ENCODE results near the gene KDF1.
"Not testable (repeated sequence)": the region's sequence is repeated elsewhere in the genome, so short reads cannot be mapped to it uniquely, and the experiment has no call there.

KDF1 gene

GRCh38 chr1:26951216-26951615, 9.1 kb downstream of the KDF1 start:
- DNase-seq, result no peak

- DNase-seq, result no peak
Measured at GRCh38 chr1:26950602-26951001, 9.7 kb downstream of the KDF1 start.

- no peak for DNase-seq
Measured at GRCh38 chr1:26949926-26950319, 10.3 kb downstream of the KDF1 start.

GRCh38 chr1:26949266-26949925, 10.9 kb downstream of the KDF1 start:
- DNase-seq, result no peak

GRCh38 chr1:26948725-26949057, 11.6 kb downstream of the KDF1 start:
- DNase-seq, result not testable (repeated sequence)

- DNase-seq, result no peak
Measured at GRCh38 chr1:26946270-26946669, 14.0 kb downstream of the KDF1 start.

GRCh38 chr1:26945728-26946127, 14.5 kb downstream of the KDF1 start:
- DNase-seq, result no peak

- no peak for DNase-seq
Measured at GRCh38 chr1:26945138-26945537, 15.1 kb downstream of the KDF1 start.

GRCh38 chr1:26942656-26943055, 17.6 kb downstream of the KDF1 start:
- no peak for DNase-seq

- DNase-seq, result no peak
Measured at GRCh38 chr1:26941311-26941710, 19.0 kb downstream of the KDF1 start.

GRCh38 chr1:26938659-26939025, 21.6 kb downstream of the KDF1 start:
- no peak for DNase-seq

GRCh38 chr1:26938004-26938658, 22.1 kb downstream of the KDF1 start:
- DNase-seq, result no peak

- no peak for DNase-seq
Measured at GRCh38 chr1:26936823-26937222, 23.4 kb downstream of the KDF1 start.

GRCh38 chr1:26932531-26932930, 27.7 kb downstream of the KDF1 start:
- DNase-seq, result no peak

GRCh38 chr1:26923711-26924110, 36.6 kb downstream of the KDF1 start:
- no peak for DNase-seq

GRCh38 chr1:26922901-26923300, 37.4 kb downstream of the KDF1 start:
- DNase-seq, result no peak

GRCh38 chr1:26922431-26922729, 37.9 kb downstream of the KDF1 start:
- DNase-seq, result no peak

GRCh38 chr1:26921540-26922430, 38.5 kb downstream of the KDF1 start, which contains the start of gene NUDC:
Gene NUDC, plus strand, starts transcription at chr1:26921743. Its CDS starts 106 bp downstream, at chr1:26921849.
- peak; percentile 77 for DNase-seq

GRCh38 chr1:26921126-26921539, 39.1 kb downstream of the KDF1 start:
- DNase-seq, result no peak

- DNase-seq, result no peak
Measured at GRCh38 chr1:26915204-26915842, 44.9 kb downstream of the KDF1 start.

GRCh38 chr1:26913754-26914619, 46.3 kb downstream of the KDF1 start, which contains the start of gene NR0B2:
Gene NR0B2, minus strand, starts transcription at chr1:26913975. Its CDS starts 35 bp downstream, at chr1:26913940.
- DNase-seq, result peak; percentile 57

GRCh38 chr1:26913389-26913753, 46.9 kb downstream of the KDF1 start:
- no peak for DNase-seq

GRCh38 chr1:26912147-26912490, 48.1 kb downstream of the KDF1 start:
- no peak for DNase-seq
